ENCODE measurements around the gene RDX. TPM values are rescaled to one million over a fixed set of nuclear protein-coding genes. Genes with fewer than 3 reads are reported as not detected.

The RDX gene
- total and polyA plus RNA-seq, 2 of the 13 experiments (the other 11 are each of a cell fraction or from before 2014, with no cell fraction given) = 20.7 to 63.1 TPM

- TF ChIP-seq AFF4 (CRISPR knock-in tag; IDR thresholded peaks at IDR 0.05) (no peak), ZNF879 (CRISPR knock-in tag; IDR thresholded peaks at IDR 0.05) (no peak), CCDC6 (CRISPR knock-in tag; IDR thresholded peaks at IDR 0.05) (no peak), RAD21 (CRISPR knock-in tag; IDR thresholded peaks at IDR 0.05) (no peak)
Observed at GRCh38 chr11:110250168-110250567, 46.2 kb downstream of the RDX start (continued).

GRCh38 chr11:110249766-110250165, 46.6 kb downstream of the RDX start:
- Histone ChIP-seq H3K9ac (ENCODE audit: insufficient read depth, low read depth, low read length) (no peak overlapping the region), H2AFZ (ENCODE audit: low read length) (no peak overlapping the region), H3K4me3 (replicated peaks in 1 of 3; ENCODE audit: insufficient read depth in 1 of 3, low read depth in 2 of 3, low read length in 3 of 3) (no peak overlapping the region), H3K27ac (ENCODE audit: extremely low read length, insufficient read depth, low read length) (no peak overlapping the region), H3K79me2 (ENCODE audit: insufficient read depth, low read length) (no peaks in the 10 kb centered on the region), H3K9me3 (ENCODE audit: low read length) (no peaks in the 10 kb centered on the region), H3K4me1 (ENCODE audit: insufficient read depth, low read length) (no peaks in the 10 kb centered on the region), H3K36me3 (replicated peaks in 1 of 2; ENCODE audit: control insufficient read depth in 1 of 2, insufficient read depth in 2 of 2, low read length in 2 of 2) (peaks cover 2 to 34% of the 10 kb centered on the region in 2 experiments; a peak in 4 of 5 replicates), H3K4me2 (ENCODE audit: low read depth, low read length) (no peak overlapping the region), H4K20me1 (ENCODE audit: insufficient read depth, low read length) (no peaks in the 10 kb centered on the region), H3K27me3 (ENCODE audit: control insufficient read depth in 1 of 2, insufficient read depth in 2 of 2, low read length in 2 of 2) (no peaks in the 10 kb centered on the region)
- ATAC-seq (no peak), DNase-seq (ENCODE audit: low spot score) (no peak), FAIRE-seq (no peak)
- BruUV-seq (replicated peaks) = no TSS peak
- intact Hi-C loops (cut with micrococcal nuclease; ENCODE audit: unreplicated experiment) (loop anchor here (5.0 kb wide), 1 partner anchor 47 kb away; no protein-coding TSS in a partner anchor), in situ Hi-C loops (cut with HindIII; ENCODE audit: extremely low pct_ligation_motif_present, low pct_unique_long_range_greater_than_20kb) (no loop called here)
- no peak for TF ChIP-seq CC2D1A (CRISPR knock-in tag; IDR thresholded peaks at IDR 0.05)
- TF ChIP-seq CENPT (CRISPR knock-in tag; IDR thresholded peaks at IDR 0.05; ENCODE audit: low read depth) = no peak
- TF ChIP-seq SSRP1 (CRISPR knock-in tag; IDR thresholded peaks at IDR 0.05) = no peak
- no peak for TF ChIP-seq HDAC2 (CRISPR knock-in tag; IDR thresholded peaks at IDR 0.05)
- WGBS (ENCODE audit: low lambda C conversion rate) = 94% methylated on average over 5 of the region's 5 CpGs
- ChIA-PET CTCF (ENCODE audit: low intra/inter-chr PET ratio, low total read pairs) (no interaction called here), POLR2A (no interaction called here)

Measured in HepG2 (cell line).